Nephron (organoid): ENCODE results near the gene HES3.

Experiments used
- H3K27ac Mint-ChIP-seq, 3 experiments: 2 replicates each; pipeline ENCODE4 v1.8.0; 2020; ENCODE audit warnings: mixed read lengths in 3 of 3, mild to moderate bottlenecking in 2 of 3, moderate library complexity in 1 of 3
- H3K27me3 Mint-ChIP-seq: 2 replicates; pipeline ENCODE4 v1.8.0; 2021; ENCODE audit warnings: low read depth, mild to moderate bottlenecking, moderate library complexity, mixed read lengths
- H3K36me3 Mint-ChIP-seq: 2 replicates; pipeline ENCODE4 v1.8.0; 2020; ENCODE audit warnings: low read depth, mixed read lengths
- H3K4me1 Mint-ChIP-seq: 2 replicates; pipeline ENCODE4 v1.8.0; 2020; ENCODE audit warnings: mixed read lengths
- H3K4me3 Mint-ChIP-seq, 3 experiments: 2 replicates each; pipeline ENCODE4 v1.8.0; 2020; ENCODE audit warnings: mild to moderate bottlenecking in 3 of 3, mixed read lengths in 3 of 3, moderate library complexity in 2 of 3
- H3K9me3 Mint-ChIP-seq: 2 replicates; pipeline ENCODE4 v1.8.0; 2020; ENCODE audit warnings: mixed read lengths
- CTCF ChIP-seq, 3 experiments: fragments of 200-600 bp; sonication (generic); IDR thresholded peaks; one replicate each; pipeline ENCODE4 v1.5.0; 2021; ENCODE audit warnings: antibody characterized with exemption in 3 of 3; ENCODE audit not compliant: unreplicated experiment in 3 of 3

Gene HES3

GRCh38 chr1:6276811-6277555 is 33.0 kb downstream of the HES3 start:
- H3K4me1 Mint-ChIP-seq = peaks cover 48% of the 10 kb centered on the region
- peak overlapping the region; percentile 84 to 95 (median 94) for H3K27ac Mint-ChIP-seq
- TF ChIP-seq CTCF (IDR thresholded peaks at IDR 0.05; ENCODE audit: unreplicated experiment in 3 of 3) = no peak
- H3K27me3 Mint-ChIP-seq = peaks cover 4% of the 10 kb centered on the region
- H3K36me3 Mint-ChIP-seq = no peaks in the 10 kb centered on the region
- peak overlapping the region in 2 of 3 experiments; percentile 10 to 60 for H3K4me3 Mint-ChIP-seq
- H3K9me3 Mint-ChIP-seq = no peaks in the 10 kb centered on the region

GRCh38 chr1:6278263-6278662 is 34.3 kb downstream of the HES3 start:
- no peak for TF ChIP-seq CTCF (IDR thresholded peaks at IDR 0.05; ENCODE audit: unreplicated experiment in 3 of 3)
- H3K36me3 Mint-ChIP-seq = no peaks in the 10 kb centered on the region
- peak overlapping the region in 2 of 3 experiments; percentile 9 to 67 for H3K27ac Mint-ChIP-seq
- peaks cover 4% of the 10 kb centered on the region for H3K27me3 Mint-ChIP-seq
- H3K9me3 Mint-ChIP-seq = no peaks in the 10 kb centered on the region
- no peak overlapping the region for H3K4me3 Mint-ChIP-seq
- peaks cover 35% of the 10 kb centered on the region for H3K4me1 Mint-ChIP-seq

- Mint-ChIP-seq H3K9me3 (no peaks in the 10 kb centered on the region), H3K27ac (peak overlapping the region in 1 of 3 experiments; percentile 9), H3K4me3 (no peak overlapping the region), H3K4me1 (peaks cover 30% of the 10 kb centered on the region), H3K36me3 (no peaks in the 10 kb centered on the region), H3K27me3 (peaks cover 4% of the 10 kb centered on the region)
- TF ChIP-seq CTCF (IDR thresholded peaks at IDR 0.05; ENCODE audit: unreplicated experiment in 3 of 3) = no peak
These were observed 35.1 kb downstream of the HES3 start for GRCh38 chr1:6279066-6279465.

- no peak overlapping the region for H3K4me3 Mint-ChIP-seq
- H3K36me3 Mint-ChIP-seq = no peaks in the 10 kb centered on the region
- H3K9me3 Mint-ChIP-seq = no peaks in the 10 kb centered on the region
- H3K27me3 Mint-ChIP-seq = peaks cover 4% of the 10 kb centered on the region
- no peak overlapping the region for H3K27ac Mint-ChIP-seq
- TF ChIP-seq CTCF (IDR thresholded peaks at IDR 0.05; ENCODE audit: unreplicated experiment in 3 of 3) = no peak
- H3K4me1 Mint-ChIP-seq = peaks cover 30% of the 10 kb centered on the region
These were observed 35.8 kb downstream of the HES3 start for GRCh38 chr1:6279613-6280383.

- H3K27ac Mint-ChIP-seq = no peak overlapping the region
- peaks cover 10% of the 10 kb centered on the region for H3K27me3 Mint-ChIP-seq
- H3K4me1 Mint-ChIP-seq = peaks cover 29% of the 10 kb centered on the region
- H3K9me3 Mint-ChIP-seq = no peaks in the 10 kb centered on the region
- no peaks in the 10 kb centered on the region for H3K36me3 Mint-ChIP-seq
- TF ChIP-seq CTCF (IDR thresholded peaks at IDR 0.05; ENCODE audit: unreplicated experiment in 3 of 3) = peak; percentile 34 to 57 (median 35)
- no peak overlapping the region for H3K4me3 Mint-ChIP-seq
These were observed 36.9 kb downstream of the HES3 start for GRCh38 chr1:6280761-6281451.
